GM19372 (cell line): ENCODE results near the gene PRRG3.

ENCODE experiments used
- ATAC-seq: cut with Tn5 transposase; IDR thresholded peaks from one replicate; pipeline ENCODE4 v1.9.1; 2021; ENCODE audit warnings: mild to moderate bottlenecking, low read depth, moderate library complexity; ENCODE audit not compliant: unreplicated experiment

The PRRG3 gene

DNA sequence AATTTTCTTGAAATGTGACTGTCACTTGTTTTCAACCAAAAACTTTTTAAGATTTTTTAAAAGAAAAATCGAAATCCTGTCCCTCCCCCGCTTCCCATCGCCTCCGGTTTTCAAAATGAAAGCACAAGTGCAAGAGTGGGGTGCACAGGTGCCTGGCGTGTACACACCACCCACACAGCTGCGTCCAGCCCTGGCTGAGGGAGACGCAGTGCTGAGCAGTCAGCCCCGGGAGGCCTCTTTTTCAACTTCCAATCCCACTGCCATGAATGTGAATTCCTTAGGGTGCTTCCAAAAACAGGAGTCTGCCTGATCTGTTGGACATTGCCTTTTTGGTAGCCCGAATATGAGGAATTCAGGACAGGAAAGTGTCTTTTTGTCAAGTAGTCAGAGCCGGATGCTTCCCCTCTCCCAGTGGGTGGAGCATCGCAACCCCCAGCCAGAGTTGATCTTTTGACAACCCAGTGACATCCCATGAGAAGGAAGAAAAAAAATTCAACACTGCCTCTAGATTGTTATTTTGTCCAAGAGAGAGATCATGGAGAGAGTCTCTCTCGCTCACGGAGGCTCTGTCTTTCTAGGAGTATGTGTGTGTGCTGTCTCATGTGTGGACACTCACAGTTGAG is 8.9 kb downstream of the PRRG3 start:
- no peak for ATAC-seq

DNA sequence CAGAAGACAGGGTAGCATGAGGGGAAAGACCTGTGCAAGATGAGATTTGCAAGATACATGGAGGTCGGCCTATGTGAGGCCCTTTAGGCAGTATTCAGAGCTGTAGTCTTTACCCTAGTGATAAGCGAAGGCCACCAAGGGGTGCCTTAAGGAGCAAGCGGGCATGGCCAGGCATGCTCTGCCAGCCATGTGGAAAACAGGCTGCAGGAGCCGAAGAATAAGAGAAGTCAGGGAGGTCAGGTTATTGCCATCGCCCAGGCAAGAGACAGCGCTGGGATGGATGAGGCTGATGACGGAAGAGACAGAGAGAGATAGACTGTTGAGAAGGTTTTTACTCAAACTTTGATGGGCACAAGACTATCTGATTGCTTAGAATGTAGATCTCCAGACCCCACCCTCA is 13.6 kb downstream of the PRRG3 start:
- no peak for ATAC-seq

DNA sequence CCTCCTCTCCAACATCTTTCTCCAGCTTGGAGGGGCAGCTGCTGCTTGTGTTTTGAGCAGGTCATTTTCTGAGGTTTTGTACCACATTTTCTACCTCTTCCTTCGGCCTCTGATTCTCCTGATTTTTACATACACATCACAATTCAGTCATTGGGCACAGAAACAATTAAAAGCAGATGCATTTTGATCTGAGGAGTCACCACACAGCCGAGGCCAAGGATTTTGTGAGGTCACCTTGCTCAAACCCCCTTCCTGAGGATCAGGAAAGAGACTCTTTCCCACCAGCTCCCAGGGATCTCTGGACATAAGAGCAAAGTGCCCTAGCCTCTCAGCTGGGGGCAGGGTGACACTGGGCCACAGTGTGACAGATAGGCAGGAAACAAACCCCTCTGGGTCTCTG is 15.2 kb downstream of the PRRG3 start:
- no peak for ATAC-seq

DNA sequence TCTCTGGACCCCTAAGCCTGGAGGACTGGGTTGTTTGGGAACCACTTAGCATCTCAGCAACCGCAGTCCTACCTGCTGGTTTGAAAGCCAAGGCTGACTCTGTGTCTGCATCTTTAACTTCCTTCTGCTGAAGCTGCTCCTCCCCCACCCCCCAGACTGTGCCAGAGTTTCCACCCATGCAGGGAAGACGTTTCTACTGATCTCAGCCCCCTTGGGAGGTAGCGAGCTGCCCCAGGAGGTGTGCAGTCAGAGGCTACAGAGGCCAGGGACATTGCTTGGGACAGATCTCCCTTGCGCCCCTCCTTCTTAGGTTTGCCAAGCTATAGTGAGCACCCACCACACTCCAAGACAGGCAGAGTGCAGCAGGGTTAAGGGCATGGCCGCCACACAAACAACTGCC is 15.9 kb downstream of the PRRG3 start:
- ATAC-seq, result no peak

DNA sequence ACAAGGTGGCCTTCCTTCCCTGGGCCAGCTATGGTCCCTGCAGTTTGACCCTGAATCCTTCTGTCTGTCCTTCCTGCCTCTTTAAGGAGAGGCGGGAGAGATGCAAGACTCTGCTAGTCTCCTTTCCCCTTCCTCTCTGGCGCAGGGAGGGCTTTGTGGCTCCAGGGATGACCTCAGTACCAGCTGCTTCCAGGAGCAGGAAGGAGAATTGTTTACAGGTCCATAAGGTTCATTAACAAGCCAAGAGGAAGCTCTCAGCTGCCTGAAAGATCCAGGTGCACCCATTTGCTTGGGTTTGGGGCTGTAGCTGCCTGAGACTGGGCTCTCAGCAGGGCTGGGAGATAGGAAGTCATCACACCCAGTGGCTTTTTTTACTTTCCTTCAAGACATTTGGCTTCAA is 16.5 kb downstream of the PRRG3 start:
- ATAC-seq, result no peak

DNA sequence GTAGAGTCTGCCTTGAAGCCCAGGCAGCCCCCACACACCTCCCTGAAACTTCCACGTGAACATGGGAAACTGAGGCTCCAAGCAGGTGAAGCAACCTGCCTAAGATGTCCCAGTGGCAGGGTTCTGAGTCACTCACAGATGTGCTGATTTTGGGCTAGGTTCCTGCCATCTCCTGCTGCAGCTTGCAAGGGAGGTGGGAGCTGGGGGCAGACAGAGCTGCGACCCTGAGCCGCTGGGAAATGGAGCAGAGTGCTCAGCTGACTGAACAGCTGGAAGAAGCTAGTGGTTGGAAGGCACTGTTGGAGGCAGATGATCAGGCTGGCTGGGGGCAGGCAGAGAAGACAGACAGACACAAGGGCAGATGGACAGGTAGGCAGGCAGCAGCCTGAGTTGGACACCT is 17.0 kb downstream of the PRRG3 start:
- ATAC-seq, result no peak

DNA sequence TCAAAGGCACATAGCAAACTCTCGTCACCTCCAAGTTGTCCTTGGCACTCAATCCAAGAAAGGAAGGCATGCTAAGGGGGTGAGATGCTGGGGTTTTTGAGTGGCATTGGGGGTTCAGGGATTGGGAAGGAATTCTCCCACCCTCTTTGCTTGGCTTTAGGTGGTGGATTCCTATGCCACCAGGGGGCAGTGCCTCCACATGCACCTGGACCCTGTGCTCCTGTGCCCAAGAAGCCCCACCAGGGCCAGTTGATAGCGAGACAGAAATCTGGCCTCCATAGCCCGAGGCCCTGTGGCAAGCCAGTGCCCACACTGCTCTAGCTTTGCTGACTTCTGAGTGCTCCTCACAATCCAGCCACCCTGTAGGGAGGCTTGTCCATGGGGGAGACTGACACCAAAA is 18.6 kb downstream of the PRRG3 start:
- no peak for ATAC-seq

DNA sequence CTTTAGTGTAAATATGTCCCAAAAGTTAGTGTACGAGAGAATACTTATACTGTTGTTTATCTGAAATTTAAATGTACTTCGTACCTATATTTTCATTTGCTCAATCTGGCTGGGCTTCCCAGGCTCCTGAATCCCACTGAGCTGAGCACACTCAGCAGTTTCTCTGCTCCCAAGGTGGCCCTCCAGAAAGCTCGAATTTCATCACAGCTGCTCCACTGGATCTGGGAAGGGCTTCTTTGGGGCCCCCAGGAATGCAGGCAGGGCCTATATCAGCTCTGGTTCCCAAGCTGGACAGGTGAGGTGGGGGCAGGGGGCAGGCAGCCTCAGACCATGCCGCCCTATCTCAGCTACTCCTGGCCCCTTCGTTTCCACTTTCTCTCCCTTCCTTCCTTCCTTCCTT is 19.1 kb downstream of the PRRG3 start:
- no peak for ATAC-seq

DNA sequence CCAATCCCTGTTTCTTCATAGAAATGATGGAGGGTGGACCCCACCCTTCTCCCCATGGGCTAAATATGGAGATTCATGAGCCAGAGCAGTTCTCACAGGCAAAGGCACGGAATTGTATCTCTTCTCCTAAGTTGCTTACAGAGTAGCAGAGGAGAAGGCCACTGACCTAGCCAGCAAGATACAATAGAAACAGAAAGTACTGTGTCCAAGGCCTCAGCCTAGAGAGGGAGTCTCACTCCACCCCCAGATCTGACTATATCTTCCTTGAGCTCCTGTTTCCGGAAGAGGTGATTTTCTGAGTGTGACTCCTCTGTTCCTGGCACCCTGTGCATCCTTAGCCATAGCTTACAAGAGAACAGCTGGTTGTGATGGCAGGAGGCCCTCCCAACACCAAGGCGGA is 20.5 kb downstream of the PRRG3 start, which contains the start of gene FATE1:
TSS of gene FATE1 (plus strand) at position 284 of the 400 bp plus-strand sequence. CDS start at position 369, 85 bp downstream.
- no peak for ATAC-seq

DNA sequence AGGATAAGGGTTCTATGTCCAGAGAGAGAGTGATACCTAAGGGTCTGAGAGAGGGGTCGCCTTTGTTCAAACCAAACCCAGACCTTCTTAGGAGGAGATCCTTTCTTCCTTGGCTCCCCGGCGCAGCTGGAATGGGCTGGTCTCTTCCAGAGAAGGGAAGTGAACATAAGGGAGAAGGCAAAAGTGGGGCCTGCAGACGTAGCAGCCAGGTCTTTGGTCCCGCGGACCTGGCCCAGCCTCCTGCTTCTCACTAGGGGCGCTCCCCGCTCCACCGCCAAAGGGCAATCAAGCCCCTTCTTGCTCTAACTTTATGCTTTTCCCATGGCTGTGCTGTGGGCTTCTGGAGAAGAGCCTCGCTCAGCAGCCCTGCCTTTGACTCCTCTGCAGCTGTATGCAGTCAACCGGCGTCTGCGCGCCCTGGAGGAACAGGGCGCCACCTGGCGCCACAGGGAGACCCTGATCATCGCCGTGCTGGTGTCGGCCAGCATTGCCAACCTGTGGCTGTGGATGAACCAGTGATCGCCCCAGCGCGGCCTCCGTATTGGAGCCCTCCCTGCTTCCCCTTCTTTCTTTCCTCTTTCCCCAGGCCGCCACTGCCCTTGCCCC is 27.1 kb downstream of the PRRG3 start:
- peak; percentile 54 for ATAC-seq

DNA sequence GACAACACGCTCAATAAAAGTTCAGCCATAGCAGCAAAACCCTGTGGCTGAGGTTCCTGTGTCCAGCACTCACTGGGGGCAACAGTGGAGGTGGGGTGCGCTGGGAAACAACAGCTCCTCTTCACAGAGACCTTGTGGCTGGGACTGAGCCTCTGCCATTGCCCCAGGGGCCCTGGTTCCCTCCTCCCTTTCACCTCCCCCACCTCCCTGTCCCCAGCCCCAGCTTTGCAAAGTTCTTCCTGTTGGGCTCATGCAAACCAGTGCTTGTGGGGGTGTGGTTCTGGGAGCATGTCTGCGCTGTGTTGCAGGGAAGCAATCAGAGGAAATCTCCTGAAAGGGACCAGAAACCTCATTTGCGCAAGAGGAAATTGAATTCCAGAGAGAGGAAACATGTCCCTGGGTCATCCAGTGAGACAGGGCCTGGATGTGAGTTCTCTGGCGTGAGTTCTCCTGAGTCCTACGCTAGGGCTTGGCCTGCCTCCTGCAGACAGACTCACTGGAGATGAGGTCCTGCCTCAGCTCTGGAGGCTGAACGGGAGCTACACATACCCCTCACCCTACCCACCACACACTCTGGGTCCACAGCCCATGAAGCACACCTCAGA is 28.0 kb downstream of the PRRG3 start:
- ATAC-seq, result no peak

DNA sequence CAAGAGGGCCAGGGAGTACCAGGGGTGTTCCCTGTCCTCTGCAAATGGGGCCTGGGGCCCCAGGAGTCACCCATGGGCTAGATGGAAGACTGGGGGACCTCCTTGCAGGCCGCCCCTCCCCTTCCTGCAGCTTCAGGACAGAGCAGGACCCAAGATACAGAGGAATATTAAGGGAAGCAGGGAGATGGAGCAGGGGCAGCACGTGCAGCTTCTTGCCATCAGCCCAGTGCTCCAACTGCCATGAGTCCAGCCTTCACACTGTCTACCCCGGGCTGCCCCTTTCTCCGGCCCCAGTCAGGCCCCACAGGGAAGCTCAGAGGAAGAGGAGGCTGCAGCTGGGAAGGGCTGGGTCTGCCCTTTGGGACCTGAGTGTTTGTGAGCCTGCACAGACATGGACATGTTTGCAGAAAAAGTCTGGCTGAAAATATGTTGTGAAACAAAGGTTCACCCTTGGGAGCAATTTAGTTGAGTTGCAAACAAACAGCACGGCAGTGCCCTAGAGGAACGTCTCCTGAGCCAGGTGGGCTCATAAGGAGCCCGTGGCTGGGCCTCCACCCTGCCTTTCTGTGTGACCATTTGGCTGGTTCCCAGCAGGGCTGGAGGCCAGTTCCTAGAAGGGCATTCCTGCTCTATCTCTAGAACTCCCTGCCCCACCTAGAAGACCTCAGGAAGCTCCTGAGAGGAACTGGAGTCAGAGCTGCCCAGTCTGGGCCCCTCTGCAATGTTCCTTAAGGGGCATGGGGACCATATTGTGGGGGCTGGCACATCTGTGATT is 29.5 kb downstream of the PRRG3 start:
- ATAC-seq, result no peak

DNA sequence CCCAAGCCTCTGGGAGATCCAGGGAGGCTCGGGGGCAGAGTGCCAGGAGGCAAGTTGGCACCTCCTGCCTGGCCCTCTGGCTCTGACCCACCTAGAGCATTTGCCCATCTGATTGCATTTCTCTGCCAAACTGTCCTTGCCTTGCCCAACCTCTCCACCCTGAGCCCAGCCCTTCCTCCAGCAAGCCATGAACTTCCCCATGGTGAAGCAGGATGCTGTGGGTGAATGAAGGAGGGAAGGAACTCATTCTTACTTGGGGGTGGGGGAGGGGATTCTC is 30.0 kb downstream of the PRRG3 start:
- ATAC-seq, result no peak

DNA sequence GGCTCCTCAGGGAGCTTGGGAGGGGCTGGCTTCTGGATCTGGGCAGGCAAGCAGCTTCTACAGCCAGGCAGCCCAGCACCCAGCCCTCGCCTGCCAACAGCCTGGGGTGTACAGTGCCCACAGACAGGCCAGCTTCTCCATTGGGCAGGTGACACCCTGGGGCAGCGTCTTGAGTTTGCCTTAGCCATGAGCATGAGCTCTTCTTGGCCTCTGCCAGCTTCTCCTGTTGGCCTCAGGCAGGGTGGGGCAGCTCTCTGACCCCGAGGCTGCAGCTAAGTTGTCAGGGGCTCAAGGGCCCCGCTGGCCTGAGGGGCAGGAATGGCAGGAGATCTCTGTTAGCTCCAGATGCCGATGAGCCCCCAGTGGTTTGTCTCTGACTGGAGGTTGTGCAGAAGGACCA is 31.5 kb downstream of the PRRG3 start:
- ATAC-seq, result no peak

DNA sequence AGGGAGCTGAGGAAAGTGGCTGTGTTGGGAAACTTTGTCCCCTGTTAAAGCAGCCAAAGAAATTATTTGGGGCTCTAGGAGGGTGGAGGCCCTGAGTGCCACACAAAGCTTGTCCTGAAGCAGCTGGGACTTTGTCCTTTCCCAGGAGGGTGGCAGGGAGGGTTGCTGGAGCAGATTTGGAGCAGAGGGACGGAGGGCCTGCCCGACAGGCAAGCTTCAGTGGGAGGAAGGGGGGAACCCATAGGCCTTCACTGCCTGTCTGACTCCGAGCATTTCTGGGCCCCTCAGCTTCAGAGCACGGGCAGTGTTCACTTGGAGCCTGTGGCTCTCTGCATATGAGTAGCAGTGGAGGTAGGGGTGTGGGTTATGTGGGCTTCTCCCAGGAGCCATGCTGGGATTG is 32.1 kb downstream of the PRRG3 start:
- no peak for ATAC-seq

DNA sequence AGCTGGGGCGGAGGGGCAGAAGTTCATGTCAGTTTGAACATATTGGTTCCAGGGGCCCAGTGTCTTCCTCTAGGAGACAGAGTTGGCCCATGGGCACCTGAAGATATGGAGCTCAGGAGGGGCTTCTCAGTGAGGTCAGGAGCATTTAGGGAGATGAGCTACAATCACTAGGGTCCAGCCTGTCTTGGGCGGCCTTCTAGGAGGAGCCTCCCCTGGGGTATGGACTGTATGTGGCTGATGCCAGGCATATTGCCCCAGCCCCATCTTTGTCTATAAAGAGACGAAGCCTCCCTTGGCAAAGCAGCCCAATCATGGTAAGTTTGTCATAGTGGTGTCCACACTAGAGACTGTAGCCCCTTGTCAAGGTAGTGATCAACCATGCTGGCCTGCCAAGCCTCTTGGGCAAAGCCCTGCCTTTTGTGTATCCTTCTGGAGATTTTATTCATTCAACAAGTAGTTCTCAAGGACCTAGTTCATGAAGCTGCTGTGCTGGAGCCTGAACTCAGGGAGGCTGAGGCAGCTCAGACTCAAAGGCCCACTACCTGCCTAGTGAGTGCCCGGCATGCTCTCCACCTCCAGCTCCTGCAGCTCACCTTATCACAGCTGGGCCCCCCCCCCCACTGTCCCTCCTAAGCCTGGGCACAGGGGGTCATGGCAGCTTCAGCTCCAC is 33.9 kb downstream of the PRRG3 start:
- ATAC-seq, result no peak

DNA sequence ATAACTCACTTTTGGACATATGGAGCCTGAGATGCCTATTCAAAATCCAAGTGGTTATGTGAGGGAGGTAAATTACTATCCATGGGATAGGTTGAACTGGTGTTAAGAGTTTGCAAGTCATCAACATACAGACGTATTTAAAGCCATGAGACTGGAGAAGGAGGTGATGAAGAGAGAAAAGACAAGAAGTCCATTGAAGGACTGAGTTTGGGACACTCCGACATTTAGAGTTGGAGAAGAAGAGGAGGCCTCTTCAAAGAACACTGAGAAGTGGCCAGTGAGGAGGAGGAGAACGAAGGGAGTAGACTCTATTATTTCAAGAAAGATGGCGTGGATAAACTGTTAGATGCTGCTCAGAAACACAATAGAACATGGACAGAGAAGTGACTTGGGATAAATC is 39.2 kb downstream of the PRRG3 start, which contains the start of gene CNGA2:
TSS of gene CNGA2 (plus strand) at position 301 of the 400 bp plus-strand sequence. CDS start 3,738 bp downstream, outside the sequence.
- no peak for ATAC-seq

DNA sequence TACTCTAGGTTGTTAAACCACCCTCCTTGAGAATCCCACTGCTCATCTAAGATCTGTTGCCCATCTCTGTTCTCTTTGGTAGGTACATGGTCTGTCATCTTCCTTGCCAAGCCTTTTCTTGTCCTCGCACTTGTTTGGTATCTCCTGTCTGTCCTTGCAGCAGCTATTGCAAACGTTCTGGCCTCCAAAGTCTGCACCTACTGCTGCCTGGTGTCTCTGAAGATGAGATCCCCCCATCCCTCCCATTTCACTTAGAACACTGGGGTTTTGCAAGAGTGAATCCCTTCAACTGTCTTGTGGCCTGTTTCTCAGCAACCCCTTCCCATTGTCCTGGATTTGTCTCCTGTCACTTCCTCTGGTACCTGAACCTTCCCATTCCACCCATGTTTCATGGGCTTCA is 40.0 kb downstream of the PRRG3 start:
- ATAC-seq, result no peak

DNA sequence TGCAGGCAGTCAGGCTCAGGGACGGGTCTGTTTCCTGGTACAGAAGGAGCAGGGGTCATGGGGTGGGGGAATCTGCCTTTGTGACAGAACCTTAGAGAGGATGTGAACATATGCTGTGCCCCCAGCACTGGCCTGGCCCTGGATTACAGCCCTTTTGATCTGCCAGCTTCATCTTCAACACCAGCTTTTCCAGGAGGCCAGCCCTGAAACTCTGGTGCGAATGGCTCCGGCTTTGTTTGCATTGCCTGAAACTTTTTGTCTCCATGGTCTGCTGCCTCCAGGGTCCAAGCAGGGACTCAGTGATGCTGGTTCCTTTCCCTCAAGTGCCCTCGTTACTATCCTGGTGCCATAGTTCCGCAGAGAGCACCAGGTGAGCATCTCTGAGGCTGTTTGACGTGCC is 41.4 kb downstream of the PRRG3 start:
- ATAC-seq, result no peak

DNA sequence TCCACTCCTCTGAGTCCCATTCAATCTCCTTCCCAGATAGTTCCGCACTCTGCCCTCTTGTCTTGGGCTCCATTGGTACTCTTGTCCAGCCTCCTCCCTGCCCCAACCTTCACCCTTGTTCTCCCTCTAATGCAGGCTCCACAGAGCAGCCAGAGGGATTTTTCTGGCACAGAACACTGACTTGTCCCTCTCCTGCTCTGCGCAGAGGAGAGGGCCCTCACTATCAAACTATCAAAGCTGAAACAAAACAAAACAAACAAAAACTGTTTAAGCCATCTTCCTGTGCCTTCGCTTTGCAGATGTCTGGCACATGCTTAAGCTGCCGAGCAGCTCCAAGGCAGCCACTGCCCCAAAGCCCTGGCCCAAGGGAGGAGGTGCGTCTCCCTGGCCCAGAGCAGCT is 42.2 kb downstream of the PRRG3 start:
- ATAC-seq, result no peak

DNA sequence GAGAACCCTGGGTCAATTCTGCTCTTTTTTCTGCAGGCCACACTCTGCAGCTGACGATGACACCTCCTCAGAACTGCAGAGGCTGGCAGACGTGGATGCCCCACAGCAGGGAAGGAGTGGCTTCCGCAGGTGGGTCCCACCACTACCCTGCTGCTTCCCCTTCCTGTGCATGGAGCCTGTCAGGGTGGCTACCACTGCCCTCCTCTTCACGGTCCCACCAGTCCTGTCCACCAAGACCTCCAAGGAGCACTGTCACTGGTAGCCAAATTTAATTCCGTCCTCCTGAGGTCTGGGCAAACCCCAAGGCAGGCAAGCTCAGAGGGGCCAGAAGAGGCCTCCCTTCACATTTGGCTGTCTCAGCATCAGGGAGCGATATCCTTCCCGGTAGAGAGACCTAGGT is 43.5 kb downstream of the PRRG3 start:
- no peak for ATAC-seq
